K562 (cell line): Measurements from ENCODE around the gene CRYBB2. TPM values are rescaled to one million over a fixed set of nuclear protein-coding genes. Genes with fewer than 3 reads are reported as not detected.
A peak's percentile ranks its signal among the peaks of the same experiment; 100 is the strongest.

Experiments used
- ATAC-seq: fragments of 200-7000 bp; cut with Tn5 transposase; 3 replicates; pipeline ENCODE4 v1.9.1; 2020; ENCODE audit warnings: moderate library complexity
- BruUV-seq: library from RNA; stranded (reverse); fragments of 400-500 nt; replicated peaks from 2 replicates; lab custom pipeline; 2021; lab: Mats Ljungman, UMichigan
- CTCF ChIA-PET: fragments of 300-600 bp; formaldehyde crosslinking; extraction: SDS; loops from one replicate; lab custom pipeline; 2021; ENCODE audit warnings: low intra/inter-chr PET ratio; lab: Yijun Ruan, JAX
- POLR2A ChIA-PET: fragments of 300-600, 350-650 bp; sonication (Branson Sonifier 250); formaldehyde crosslinking; extraction: SDS; loops from one replicate; lab custom pipeline; 2021; ENCODE audit warnings: antibody characterized with exemption, inconsistent platforms; lab: Yijun Ruan, JAX
- DNase-seq, 4 experiments: peaks; one replicate each; pipeline versions ENCODE4 v3.0.0 to v3.0.0-alpha.2; 2011 to 2018; ENCODE audit warnings: low spot score in 3 of 4, mixed read lengths in 3 of 4; ENCODE audit errors: extremely low read depth in 1 of 4
- FAIRE-seq: peaks from 2 replicates; lab custom pipeline; 2011; peaks lifted over from hg19 to GRCh38; lab: Jason Lieb, UNC
- H2AFZ ChIP-seq: 2 replicates; pipeline ENCODE4 v1.6.0; 2011; ENCODE audit warnings: low read depth, low read length, control low read depth, inconsistent platforms
- H3K27ac ChIP-seq: fragments of 200-600 bp; 3 replicates; pipeline ENCODE4 v1.8.0; 2011; ENCODE audit warnings: low read depth, mild to moderate bottlenecking, control low read depth, inconsistent platforms, low read length, moderate library complexity, mixed read lengths; ENCODE audit errors: extremely low read depth
- H3K27me3 ChIP-seq, 2 experiments: fragments of 300-600 bp in 1 of 2; 2 replicates in 1 of 2; 3 replicates in 1 of 2; pipeline versions ENCODE4 v1.6.0 to v1.8.0; 2011; ENCODE audit warnings: inconsistent platforms in 2 of 2, low read length in 2 of 2, mild to moderate bottlenecking in 1 of 2, mixed read lengths in 1 of 2, moderate library complexity in 1 of 2; ENCODE audit not compliant: control insufficient read depth in 2 of 2, insufficient read depth in 2 of 2
- H3K36me3 ChIP-seq: fragments of 300-600 bp; 3 replicates; pipeline ENCODE4 v1.8.0; 2011; ENCODE audit warnings: mild to moderate bottlenecking, low read length, inconsistent platforms; ENCODE audit not compliant: control insufficient read depth, insufficient read depth
- H3K4me1 ChIP-seq, 2 experiments: fragments of 200-600 bp in 1 of 2; replicated peaks in 1 of 2; 2 replicates in 1 of 2; 3 replicates in 1 of 2; pipeline versions ENCODE4 v1.5.1 to v1.8.0; 2011; ENCODE audit warnings: inconsistent platforms in 2 of 2, low read length in 2 of 2, mild to moderate bottlenecking in 1 of 2, mixed read lengths in 1 of 2, moderate library complexity in 1 of 2; ENCODE audit not compliant: control insufficient read depth in 2 of 2, insufficient read depth in 2 of 2
- H3K4me2 ChIP-seq: 2 replicates; pipeline ENCODE4 v1.6.1; 2011; ENCODE audit warnings: low read length, control low read depth, inconsistent platforms, mixed read lengths; ENCODE audit not compliant: insufficient read depth
- H3K4me3 ChIP-seq: fragments of 200-600 bp; sonication (generic), shearing (Covaris generic); 2 replicates; pipeline ENCODE4 v1.5.1; 2016; ENCODE audit warnings: control low read depth, inconsistent platforms
- H3K79me2 ChIP-seq: fragments of 200-600 bp; 3 replicates; pipeline ENCODE4 v1.8.0; 2011; ENCODE audit warnings: low read length, inconsistent platforms; ENCODE audit not compliant: control insufficient read depth, insufficient read depth
- H3K9ac ChIP-seq, 2 experiments: 2 replicates each; pipeline versions ENCODE4 v1.6.0 to v1.6.1; 2011; ENCODE audit warnings: low read depth in 2 of 2, low read length in 2 of 2, control low read depth in 1 of 2, inconsistent platforms in 1 of 2, mild to moderate bottlenecking in 1 of 2, mixed read lengths in 1 of 2; ENCODE audit not compliant: insufficient read depth in 1 of 2
- H3K9me1 ChIP-seq: one replicate; pipeline ENCODE4 v1.6.0; 2011; ENCODE audit warnings: inconsistent platforms, mild to moderate bottlenecking, low read length, moderate library complexity; ENCODE audit not compliant: control insufficient read depth, insufficient read depth
- H3K9me3 ChIP-seq: replicated peaks from 2 replicates; pipeline ENCODE4 v1.5.1; 2011; ENCODE audit warnings: low read depth, low read length, inconsistent platforms; ENCODE audit not compliant: control insufficient read depth, insufficient read depth
- H4K20me1 ChIP-seq: replicated peaks from 2 replicates; pipeline ENCODE4 v1.6.1; 2011; ENCODE audit warnings: low read length, inconsistent platforms, mixed read lengths; ENCODE audit not compliant: control insufficient read depth, insufficient read depth
- ATF6 ChIP-seq: sonication (generic); formaldehyde crosslinking; IDR thresholded peaks from 2 replicates; pipeline ENCODE4 v1.4.0; 2020; ENCODE audit warnings: mild to moderate bottlenecking, missing genetic modification reagents
- CCNT2 ChIP-seq: IDR thresholded peaks from 2 replicates; pipeline ENCODE4 v1.6.1; 2011; ENCODE audit warnings: borderline replicate concordance, low read depth, mild to moderate bottlenecking, moderate library complexity, mixed read lengths, low read length; ENCODE audit not compliant: insufficient read length; ENCODE audit errors: extremely low read depth
- EHMT2 ChIP-seq: fragments of 450-650 bp; IDR thresholded peaks from 2 replicates; pipeline ENCODE4 v1.6.1; 2018; ENCODE audit warnings: antibody characterized with exemption
- ETS2 ChIP-seq: IDR thresholded peaks from 2 replicates; pipeline ENCODE4 v1.6.1; 2016; ENCODE audit warnings: borderline replicate concordance, missing genetic modification characterization, mild to moderate bottlenecking, moderate library complexity, missing compliant biosample characterization; ENCODE audit not compliant: poor library complexity, severe bottlenecking
- ETV1 ChIP-seq: fragments of 450-650 bp; conservative IDR thresholded peaks from 2 replicates; pipeline ENCODE4 v1.6.1; 2016; ENCODE audit warnings: missing genetic modification characterization, control low read depth, low read depth, missing compliant biosample characterization
- HDAC2 ChIP-seq: fragments of 450-650 bp; IDR thresholded peaks from 2 replicates; pipeline ENCODE4 v1.6.1; 2016; ENCODE audit warnings: mild to moderate bottlenecking
- ZBTB11 ChIP-seq, 3 experiments: fragments of 200-800 bp in 1 of 3; fragments of 250-450 bp in 1 of 3; fragments of 450-650 bp in 1 of 3; sonication (Bioruptor Pico) in 1 of 3; sonication (Bioruptor generic) in 1 of 3; formaldehyde crosslinking in 1 of 3; IDR thresholded peaks; 2 replicates each; pipeline versions ENCODE4 v1.6.1 to v1.8.0; 2016 to 2022; ENCODE audit warnings: mild to moderate bottlenecking in 2 of 3, missing genetic modification characterization in 2 of 3, missing compliant biosample characterization in 1 of 3, moderate library complexity in 1 of 3
- ZNF644 ChIP-seq: fragments of 200-800 bp; sonication (Bioruptor generic); IDR thresholded peaks from 2 replicates; pipeline ENCODE4 v1.6.1; 2016; ENCODE audit warnings: low read depth, missing genetic modification characterization, missing compliant biosample characterization
- WGBS: fragments of 100-300 bp; shearing (Covaris generic); methylation state at CpG from one replicate; pipeline ENCODE4 v1.1.6; 2016; ENCODE audit warnings: low coverage, mixed read lengths; ENCODE audit not compliant: insufficient coverage; ENCODE audit errors: missing lambda C conversion rate; 5-methylcytosine and 5-hydroxymethylcytosine counted together
- in situ Hi-C: fragments of 300-500 bp; cut with MboI; formaldehyde crosslinking; loops from 4 replicates; pipeline ENCODE4 v1.15.0; 2018; ENCODE audit warnings: inconsistent platforms, mixed read lengths
- intact Hi-C: fragments of 100-400 bp; cut with micrococcal nuclease; formaldehyde crosslinking; loops from 2 replicates; pipeline ENCODE4 v1.14.2; 2022
- polyA plus RNA-seq, 8 experiments: library from polyadenylated mRNA; depleted of rRNA in 4 of 8; stranded (reverse) in 5 of 8; unstranded in 3 of 8; fragments of >200 nt; fragmentation: Nextera tagmentation in 2 of 8; fragmentation: Illumina TruSeq in 1 of 8; extraction: Ambion mirVana in 2 of 8; extraction: Trizol in 1 of 8; gene quantifications; 2 replicates each; pipeline versions ENCODE4 v1.2.1 to v1.2.3, GENCODE V29; 2011 to 2014; ENCODE audit warnings: inconsistent platforms in 1 of 8, missing spikeins in 1 of 8
- total RNA-seq, 7 experiments: library from RNA; depleted of rRNA in 6 of 7; stranded (reverse); fragments of >200 nt in 6 of 7; fragmentation: Illumina TruSeq in 2 of 7; extraction: Trizol in 2 of 7; gene quantifications; 2 replicates each; pipeline versions ENCODE4 v1.2.1 to v1.2.3, GENCODE V29; 2011 to 2021; ENCODE audit warnings: low replicate concordance in 1 of 7

CRYBB2 gene
- total and polyA plus RNA-seq, 9 of the 15 experiments (the other 6 are each of a cell fraction or from before 2014, with no cell fraction given), result not detected

GRCh38 chr22:25193548-25193947 lies 25.9 kb upstream of the CRYBB2 start:
- no peak overlapping the region for H3K9ac ChIP-seq
- no peaks in the 10 kb centered on the region; the same call in 1 of the 2 replicates for H4K20me1 ChIP-seq
- ATAC-seq (no peak), DNase-seq (peak in 2 of 4 experiments; percentile 33 to 40), FAIRE-seq (no peak)
- H3K36me3 ChIP-seq, result no peaks in the 10 kb centered on the region
- no peak overlapping the region for H2AFZ ChIP-seq
- H3K9me3 ChIP-seq, result no peaks in the 10 kb centered on the region
- CTCF ChIA-PET, result no interaction called here
- POLR2A ChIA-PET, result no interaction called here
- intact Hi-C loops (no loop called here), in situ Hi-C loops (no loop called here)
- 0% methylated on average over 3 of the region's 3 CpGs for WGBS
- H3K4me2 ChIP-seq, result no peak overlapping the region
- no peak overlapping the region for H3K27ac ChIP-seq
- H3K4me3 ChIP-seq, result no peak overlapping the region
- no peaks in the 10 kb centered on the region for H3K4me1 ChIP-seq
- BruUV-seq, result no TSS peak
- H3K9me1 ChIP-seq, result no peaks in the 10 kb centered on the region
- H3K79me2 ChIP-seq, result no peaks in the 10 kb centered on the region
- peaks cover 0 to 8% of the 10 kb centered on the region in 2 experiments; a peak in 1 of 5 replicates for H3K27me3 ChIP-seq
- peak; percentile 82; the same call in 1 of the 2 replicates for TF ChIP-seq EHMT2
- no peak for TF ChIP-seq ATF6 (CRISPR knock-in tag)
- no peak for TF ChIP-seq ETV1
- no peak for TF ChIP-seq ZBTB11 (CRISPR knock-in tag; IDR thresholded peaks at IDR 0.05)
- no peak for TF ChIP-seq ZNF644
- no peak for TF ChIP-seq HDAC2
- no peak for TF ChIP-seq CCNT2
- no peak for TF ChIP-seq ETS2 (tag)
